IMR-90 (cell line): ENCODE measurements around the gene KCP. TPM values are rescaled to one million over a fixed set of nuclear protein-coding genes. Genes with fewer than 3 reads are reported as not detected.

ENCODE experiments used
- ATAC-seq: fragments of 200-7000 bp; cut with Tn5 transposase; 2 replicates; pipeline ENCODE4 v1.9.1; 2020; ENCODE audit warnings: low read depth, mild to moderate bottlenecking, moderate library complexity
- BruUV-seq: library from RNA; stranded (reverse); fragments of 400-500 nt; replicated peaks from 2 replicates; lab custom pipeline; 2021; lab: Mats Ljungman, UMichigan
- CTCF ChIA-PET: fragments of 300-600 bp; formaldehyde crosslinking; extraction: SDS; loops from one replicate; lab custom pipeline; 2021; ENCODE audit warnings: antibody characterized with exemption; lab: Yijun Ruan, JAX
- POLR2A ChIA-PET: fragments of 300-600 bp; sonication (Branson Sonifier 250); formaldehyde crosslinking; loops from one replicate; lab custom pipeline; 2022; ENCODE audit warnings: antibody characterized with exemption; ENCODE audit not compliant: unreplicated experiment; lab: Charles Lee
- DNase-seq: peaks from one replicate; pipeline ENCODE4 v3.0.0; 2013
- H2AFZ ChIP-seq: replicated peaks from 2 replicates; pipeline ENCODE3; 2013; ENCODE audit warnings: low read length, mild to moderate bottlenecking; ENCODE audit not compliant: poor library complexity
- H2AK5ac ChIP-seq: 2 replicates; pipeline ENCODE4 v1.6.1; 2013; ENCODE audit warnings: low read depth, low read length, inconsistent platforms
- H2AK9ac ChIP-seq: replicated peaks from 2 replicates; pipeline ENCODE3; 2013; ENCODE audit warnings: mild to moderate bottlenecking, low read depth, low read length, moderate library complexity; ENCODE audit not compliant: poor library complexity
- H2BK120ac ChIP-seq: 2 replicates; pipeline ENCODE4 v1.6.1; 2013; ENCODE audit warnings: low read depth, low read length, inconsistent platforms
- H2BK15ac ChIP-seq: 3 replicates; pipeline ENCODE4 v1.6.1; 2013; ENCODE audit warnings: low read depth, low read length, inconsistent platforms
- H2BK20ac ChIP-seq: 2 replicates; pipeline ENCODE4 v1.6.1; 2013; ENCODE audit warnings: low read depth, mild to moderate bottlenecking, inconsistent platforms, low read length, moderate library complexity
- H2BK5ac ChIP-seq: 2 replicates; pipeline ENCODE4 v1.6.1; 2013; ENCODE audit warnings: mild to moderate bottlenecking, low read depth, low read length, inconsistent platforms; ENCODE audit not compliant: poor library complexity, severe bottlenecking
- H3K14ac ChIP-seq: replicated peaks from 2 replicates; pipeline ENCODE4 v1.6.1; 2013; ENCODE audit warnings: low read depth, low read length, inconsistent platforms
- H3K18ac ChIP-seq: 2 replicates; pipeline ENCODE4 v1.6.1; 2013; ENCODE audit warnings: low read depth, low read length, control low read depth
- H3K23ac ChIP-seq: 2 replicates; pipeline ENCODE4 v1.6.1; 2013; ENCODE audit warnings: low read depth, low read length, inconsistent platforms
- H3K27ac ChIP-seq: 2 replicates; pipeline ENCODE4 v1.5.1; 2013; ENCODE audit warnings: mild to moderate bottlenecking, control low read depth, low read length; ENCODE audit not compliant: insufficient read depth
- H3K27me3 ChIP-seq: 2 replicates; pipeline ENCODE4 v1.6.1; 2013; ENCODE audit warnings: low read length; ENCODE audit not compliant: control insufficient read depth, insufficient read depth
- H3K36me3 ChIP-seq: 2 replicates; pipeline ENCODE4 v1.6.1; 2013; ENCODE audit warnings: low read length, mixed read lengths; ENCODE audit not compliant: control insufficient read depth, insufficient read depth
- H3K4ac ChIP-seq: 2 replicates; pipeline ENCODE4 v1.6.1; 2013; ENCODE audit warnings: low read depth, low read length, inconsistent platforms
- H3K4me1 ChIP-seq: 2 replicates; pipeline ENCODE4 v1.6.1; 2013; ENCODE audit warnings: low read length, mixed read lengths; ENCODE audit not compliant: control insufficient read depth, insufficient read depth
- H3K4me2 ChIP-seq: 2 replicates; pipeline ENCODE4 v1.6.1; 2013; ENCODE audit warnings: low read depth, mild to moderate bottlenecking, control low read depth, low read length, moderate library complexity
- H3K4me3 ChIP-seq: 2 replicates; pipeline ENCODE4 v1.5.1; 2013; ENCODE audit warnings: low read depth, mild to moderate bottlenecking, control low read depth, low read length, moderate library complexity; ENCODE audit not compliant: insufficient read depth
- H3K56ac ChIP-seq: 2 replicates; pipeline ENCODE4 v1.6.1; 2013; ENCODE audit warnings: low read length, inconsistent platforms; ENCODE audit not compliant: insufficient read depth; ENCODE audit errors: extremely low read depth
- H3K79me1 ChIP-seq, 2 experiments: 2 replicates each; pipeline ENCODE4 v1.6.1; 2013; ENCODE audit warnings: low read length in 2 of 2, inconsistent platforms in 1 of 2, low read depth in 1 of 2
- H3K9ac ChIP-seq: 2 replicates; pipeline ENCODE4 v1.6.1; 2013; ENCODE audit warnings: low read depth, low read length, control low read depth
- H3K9me1 ChIP-seq: 2 replicates; pipeline ENCODE4 v1.6.1; 2013; ENCODE audit warnings: low read length, inconsistent platforms; ENCODE audit not compliant: insufficient read depth
- H3K9me3 ChIP-seq: 2 replicates; pipeline ENCODE4 v1.6.1; 2013; ENCODE audit warnings: low read length; ENCODE audit not compliant: control insufficient read depth, insufficient read depth
- H4K20me1 ChIP-seq: 2 replicates; pipeline ENCODE4 v1.6.1; 2013; ENCODE audit warnings: low read length, inconsistent platforms; ENCODE audit not compliant: insufficient read depth
- H4K5ac ChIP-seq: 2 replicates; pipeline ENCODE4 v1.6.1; 2013; ENCODE audit warnings: mild to moderate bottlenecking, low read depth, low read length, control low read depth
- H4K8ac ChIP-seq, 2 experiments: 2 replicates each; pipeline ENCODE4 v1.6.1; 2013; ENCODE audit warnings: low read depth in 2 of 2, low read length in 2 of 2, control low read depth in 1 of 2, inconsistent platforms in 1 of 2
- H4K91ac ChIP-seq: 2 replicates; pipeline ENCODE4 v1.6.1; 2013; ENCODE audit warnings: low read depth, low read length, inconsistent platforms; ENCODE audit not compliant: insufficient read depth
- BHLHE40 ChIP-seq: fragments of 150-350 bp; IDR thresholded peaks from 2 replicates; pipeline ENCODE4 v1.6.1; 2016; ENCODE audit warnings: mild to moderate bottlenecking, low read depth, low read length
- CEBPB ChIP-seq: IDR thresholded peaks from 2 replicates; pipeline ENCODE4 v1.6.1; 2012; ENCODE audit warnings: low read depth, low read length, improper control_type of control experiment
- CHD1 ChIP-seq: IDR thresholded peaks from 2 replicates; pipeline ENCODE4 v1.6.1; 2012; ENCODE audit warnings: low read depth, low read length, improper control_type of control experiment
- FOS ChIP-seq: fragments of 150-350 bp; IDR thresholded peaks from 2 replicates; pipeline ENCODE4 v1.6.1; 2016; ENCODE audit warnings: low read depth, low read length
- MAFK ChIP-seq: IDR thresholded peaks from 2 replicates; pipeline ENCODE4 v1.6.1; 2012; ENCODE audit warnings: low read depth, low read length, improper control_type of control experiment
- MAZ ChIP-seq: IDR thresholded peaks from 2 replicates; pipeline ENCODE4 v1.6.1; 2012; ENCODE audit warnings: low read depth, mild to moderate bottlenecking, low read length, improper control_type of control experiment, moderate library complexity, borderline replicate concordance
- MXI1 ChIP-seq: IDR thresholded peaks from 2 replicates; pipeline ENCODE4 v1.6.1; 2012; ENCODE audit warnings: low read depth, mild to moderate bottlenecking, low read length, moderate library complexity, borderline replicate concordance
- NFE2L2 ChIP-seq: fragments of 150-350 bp; IDR thresholded peaks from 2 replicates; pipeline ENCODE4 v1.6.1; 2016; ENCODE audit warnings: low read depth, mild to moderate bottlenecking, low read length
- POLR2A ChIP-seq: IDR thresholded peaks from 2 replicates; pipeline ENCODE4 v1.6.1; 2012; ENCODE audit warnings: mild to moderate bottlenecking, low read depth, low read length
- RAD21 ChIP-seq: IDR thresholded peaks from 2 replicates; pipeline ENCODE4 v1.6.1; 2012; ENCODE audit warnings: low read length, improper control_type of control experiment
- RCOR1 ChIP-seq: IDR thresholded peaks from 2 replicates; pipeline ENCODE4 v1.6.1; 2012; ENCODE audit warnings: mild to moderate bottlenecking, low read length, improper control_type of control experiment; ENCODE audit not compliant: insufficient replicate concordance
- RFX5 ChIP-seq: IDR thresholded peaks from 2 replicates; pipeline ENCODE4 v1.8.0; 2012; ENCODE audit warnings: low read depth, mild to moderate bottlenecking, low read length, moderate library complexity
- SMC3 ChIP-seq: fragments of 150-350 bp; IDR thresholded peaks from 2 replicates; pipeline ENCODE4 v1.6.1; 2016; ENCODE audit warnings: low read depth, mild to moderate bottlenecking, antibody characterized with exemption, low read length, moderate library complexity
- WGBS, 2 experiments: methylation state at CpG; one replicate each; pipeline versions ENCODE4 v1.1.5 to v1.1.7; 2013; ENCODE audit warnings: missing lambda C conversion rate in 2 of 2; ENCODE audit not compliant: insufficient read length in 1 of 2; ENCODE audit errors: extremely low coverage in 2 of 2; 5-methylcytosine and 5-hydroxymethylcytosine counted together
- dilution Hi-C: fragments of 300-500 bp; cut with HindIII; formaldehyde crosslinking; loops from one replicate; pipeline ENCODE4 v1.14.3; 2018; ENCODE audit warnings: low sequenced_read_pairs; ENCODE audit not compliant: unreplicated experiment
- in situ Hi-C: fragments of 300-500 bp; cut with MboI; formaldehyde crosslinking; loops from 3 replicates; pipeline ENCODE4 v1.14.3; 2019; ENCODE audit warnings: low sequenced_read_pairs, inconsistent platforms, mixed read lengths
- intact Hi-C: fragments of 100-400 bp; cut with micrococcal nuclease; formaldehyde crosslinking; loops from 2 replicates; pipeline ENCODE4 v1.10.0; 2022
- polyA plus RNA-seq, 3 experiments: library from polyadenylated mRNA; depleted of rRNA; stranded (reverse); fragments of >200 nt; gene quantifications; 2 replicates each; pipeline ENCODE4 v1.2.3, GENCODE V29; 2012; ENCODE audit warnings: low replicate concordance in 1 of 3
- total RNA-seq: library from RNA; depleted of rRNA; stranded (reverse); fragments of >200 nt; gene quantifications from 2 replicates; pipeline ENCODE4 v1.2.3, GENCODE V29; 2012
- TF ChIP-seq, protein P1 (sequence below): fragments of 150-350 bp; IDR thresholded peaks from 2 replicates; pipeline ENCODE4 v1.6.1; 2017; ENCODE audit warnings: mild to moderate bottlenecking, antibody characterized with exemption, low read length, low read depth
- TF ChIP-seq, protein P2 (sequence below): fragments of 150-350 bp; IDR thresholded peaks from 2 replicates; pipeline ENCODE4 v1.6.1; 2016; ENCODE audit warnings: low read depth, mild to moderate bottlenecking, low read length, moderate library complexity, borderline replicate concordance
- TF ChIP-seq, protein P3 (sequence below): conservative IDR thresholded peaks from 2 replicates; pipeline ENCODE4 v1.5.1; 2012; ENCODE audit warnings: mild to moderate bottlenecking, low read depth, low read length, improper control_type of control experiment

Gene KCP
- total and polyA plus RNA-seq, 2 of the 4 experiments (the other 2 are of a cell fraction), result 0.03 TPM; not detected in 1

DNA sequence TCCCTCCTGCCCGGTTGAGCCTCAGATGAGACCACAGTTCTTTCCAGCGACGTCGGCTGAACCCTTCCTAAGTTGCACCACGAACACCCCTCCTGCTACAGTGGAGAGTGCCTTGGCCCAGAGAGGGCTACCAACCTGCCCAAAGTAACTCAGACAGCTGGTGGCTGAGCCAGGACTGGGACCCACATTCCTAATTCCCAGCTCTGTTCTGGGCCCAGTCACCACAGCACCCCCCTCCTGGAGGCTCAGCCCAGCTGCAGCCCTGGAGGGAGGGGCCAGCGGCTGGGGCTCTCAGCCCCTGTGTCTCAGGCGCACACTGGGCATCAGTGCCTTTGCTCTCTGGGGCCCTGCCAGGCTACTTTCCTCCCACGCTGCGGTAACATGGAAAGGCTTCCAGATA, 37.3 kb downstream of the KCP start:
- H2AK9ac ChIP-seq, result no peak overlapping the region
- H2AK5ac ChIP-seq, result no peak overlapping the region
- ATAC-seq (no peak), DNase-seq (no peak)
- ChIA-PET CTCF (interaction anchor here (0.6 kb wide), 1 partner anchor 399 kb away, joined by 3 read pairs; no protein-coding TSS in a partner anchor), POLR2A (no interaction called here)
- H3K4me3 ChIP-seq, result no peak overlapping the region
- no peak overlapping the region for H4K5ac ChIP-seq
- 71% methylated on average over 5 of the region's 9 CpGs; no CpG with 5 or more reads in 1 of the 2 experiments for WGBS, 2 experiments
- H2BK5ac ChIP-seq, result no peak overlapping the region
- H3K23ac ChIP-seq, result no peak overlapping the region
- peaks cover 35% of the 10 kb centered on the region for H3K27me3 ChIP-seq
- in situ Hi-C loops (no loop called here), intact Hi-C loops (no loop called here), dilution Hi-C loops (no loop called here)
- no peaks in the 10 kb centered on the region for H3K9me3 ChIP-seq
- peaks cover 10% of the 10 kb centered on the region; the same call in 1 of the 2 replicates for H4K20me1 ChIP-seq
- H4K91ac ChIP-seq, result no peak overlapping the region
- no peak overlapping the region for H3K27ac ChIP-seq
- H3K4me1 ChIP-seq, result no peaks in the 10 kb centered on the region
- H2BK15ac ChIP-seq, result no peak overlapping the region
- no peaks in the 10 kb centered on the region for H3K79me1 ChIP-seq
- no peak overlapping the region for H2AFZ ChIP-seq
- H3K14ac ChIP-seq, result no peak overlapping the region
- BruUV-seq, result no TSS peak
- H3K9ac ChIP-seq, result no peak overlapping the region
- H2BK120ac ChIP-seq, result no peak overlapping the region
- H2BK20ac ChIP-seq, result no peak overlapping the region
- no peak overlapping the region for H4K8ac ChIP-seq
- no peak overlapping the region for H3K56ac ChIP-seq
- H3K18ac ChIP-seq, result no peak overlapping the region
- no peaks in the 10 kb centered on the region for H3K9me1 ChIP-seq
- H3K4me2 ChIP-seq, result no peak overlapping the region
- H3K4ac ChIP-seq, result no peak overlapping the region
- no peak for TF ChIP-seq FOS
- TF ChIP-seq MXI1, result no peak
- no peak for TF ChIP-seq MAFK
- TF ChIP-seq RCOR1, result no peak
- no peak for TF ChIP-seq CEBPB
- TF ChIP-seq CHD1, result no peak
- no peak for TF ChIP-seq MAZ
- TF ChIP-seq NFE2L2, result no peak
- TF ChIP-seq SMC3, result no peak
- TF ChIP-seq POLR2A, result no peak
- TF ChIP-seq, protein P1, sequence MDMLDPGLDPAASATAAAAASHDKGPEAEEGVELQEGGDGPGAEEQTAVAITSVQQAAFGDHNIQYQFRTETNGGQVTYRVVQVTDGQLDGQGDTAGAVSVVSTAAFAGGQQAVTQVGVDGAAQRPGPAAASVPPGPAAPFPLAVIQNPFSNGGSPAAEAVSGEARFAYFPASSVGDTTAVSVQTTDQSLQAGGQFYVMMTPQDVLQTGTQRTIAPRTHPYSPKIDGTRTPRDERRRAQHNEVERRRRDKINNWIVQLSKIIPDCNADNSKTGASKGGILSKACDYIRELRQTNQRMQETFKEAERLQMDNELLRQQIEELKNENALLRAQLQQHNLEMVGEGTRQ, result no peak
- no peak for TF ChIP-seq BHLHE40
- TF ChIP-seq RAD21, result no peak
- TF ChIP-seq, protein P2, sequence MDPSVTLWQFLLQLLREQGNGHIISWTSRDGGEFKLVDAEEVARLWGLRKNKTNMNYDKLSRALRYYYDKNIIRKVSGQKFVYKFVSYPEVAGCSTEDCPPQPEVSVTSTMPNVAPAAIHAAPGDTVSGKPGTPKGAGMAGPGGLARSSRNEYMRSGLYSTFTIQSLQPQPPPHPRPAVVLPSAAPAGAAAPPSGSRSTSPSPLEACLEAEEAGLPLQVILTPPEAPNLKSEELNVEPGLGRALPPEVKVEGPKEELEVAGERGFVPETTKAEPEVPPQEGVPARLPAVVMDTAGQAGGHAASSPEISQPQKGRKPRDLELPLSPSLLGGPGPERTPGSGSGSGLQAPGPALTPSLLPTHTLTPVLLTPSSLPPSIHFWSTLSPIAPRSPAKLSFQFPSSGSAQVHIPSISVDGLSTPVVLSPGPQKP, result no peak
- TF ChIP-seq, protein P3, sequence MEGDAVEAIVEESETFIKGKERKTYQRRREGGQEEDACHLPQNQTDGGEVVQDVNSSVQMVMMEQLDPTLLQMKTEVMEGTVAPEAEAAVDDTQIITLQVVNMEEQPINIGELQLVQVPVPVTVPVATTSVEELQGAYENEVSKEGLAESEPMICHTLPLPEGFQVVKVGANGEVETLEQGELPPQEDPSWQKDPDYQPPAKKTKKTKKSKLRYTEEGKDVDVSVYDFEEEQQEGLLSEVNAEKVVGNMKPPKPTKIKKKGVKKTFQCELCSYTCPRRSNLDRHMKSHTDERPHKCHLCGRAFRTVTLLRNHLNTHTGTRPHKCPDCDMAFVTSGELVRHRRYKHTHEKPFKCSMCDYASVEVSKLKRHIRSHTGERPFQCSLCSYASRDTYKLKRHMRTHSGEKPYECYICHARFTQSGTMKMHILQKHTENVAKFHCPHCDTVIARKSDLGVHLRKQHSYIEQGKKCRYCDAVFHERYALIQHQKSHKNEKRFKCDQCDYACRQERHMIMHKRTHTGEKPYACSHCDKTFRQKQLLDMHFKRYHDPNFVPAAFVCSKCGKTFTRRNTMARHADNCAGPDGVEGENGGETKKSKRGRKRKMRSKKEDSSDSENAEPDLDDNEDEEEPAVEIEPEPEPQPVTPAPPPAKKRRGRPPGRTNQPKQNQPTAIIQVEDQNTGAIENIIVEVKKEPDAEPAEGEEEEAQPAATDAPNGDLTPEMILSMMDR, result no peak
- TF ChIP-seq RFX5, result no peak
- H3K36me3 ChIP-seq, result no peaks in the 10 kb centered on the region
